ENCODE results near the gene ADCY4. TPM values are rescaled to one million over a fixed set of nuclear protein-coding genes. Genes with fewer than 3 reads are reported as not detected.

ADCY4 gene
- total RNA-seq, 1 donor from 2014 or later = 4.3 TPM

GRCh38 chr14:24304019-24304387 lies 30.9 kb downstream of the ADCY4 start:
- intact Hi-C loops (cut with micrococcal nuclease) = no loop called here

GRCh38 chr14:24300326-24300980 lies 34.4 kb downstream of the ADCY4 start:
- intact Hi-C loops (cut with micrococcal nuclease) = no loop called here

GRCh38 chr14:24299255-24300191 lies 35.3 kb downstream of the ADCY4 start, which contains the start of the genes DHRS1 and NOP9:
Gene DHRS1 (minus strand): TSS chr14:24299780. CDS start chr14:24299106, 674 bp downstream.
Gene NOP9 (plus strand): TSS chr14:24299850. CDS start chr14:24299955, 105 bp downstream.
- intact Hi-C loops (cut with micrococcal nuclease) = loop anchor here (1.0 to 5.0 kb wide), 11 partner anchors 9 to 207 kb away; partner anchors contain the start of genes CHMP4A, GMPR2, IPO4 and NEDD8

GRCh38 chr14:24298892-24299254 lies 36.0 kb downstream of the ADCY4 start:
- intact Hi-C loops (cut with micrococcal nuclease) = loop anchor here (1.0 to 5.0 kb wide), 11 partner anchors 9 to 207 kb away; partner anchors contain the start of genes CHMP4A, GMPR2, IPO4 and NEDD8

- intact Hi-C loops (cut with micrococcal nuclease) = loop anchor here (1.0 to 5.0 kb wide), 5 partner anchors 18 to 283 kb away; partner anchors contain the start of genes PCK2 and RABGGTA
These were observed 37.5 kb downstream of the ADCY4 start for GRCh38 chr14:24297190-24297964.

- intact Hi-C loops (cut with micrococcal nuclease) = loop anchor here (1.0 to 5.0 kb wide), 7 partner anchors 17 to 282 kb away; partner anchors contain the start of genes IRF9, MDP1, PCK2 and RABGGTA
These were observed 38.3 kb downstream of the ADCY4 start for GRCh38 chr14:24296341-24297157.

GRCh38 chr14:24293525-24293924 lies 41.3 kb downstream of the ADCY4 start:
- intact Hi-C loops (cut with micrococcal nuclease) = no loop called here

GRCh38 chr14:24292118-24292807 lies 42.6 kb downstream of the ADCY4 start:
- intact Hi-C loops (cut with micrococcal nuclease) = no loop called here

GRCh38 chr14:24291446-24292117 lies 43.3 kb downstream of the ADCY4 start:
- intact Hi-C loops (cut with micrococcal nuclease) = no loop called here

GRCh38 chr14:24290746-24291145 lies 44.1 kb downstream of the ADCY4 start:
- intact Hi-C loops (cut with micrococcal nuclease) = no loop called here

- intact Hi-C loops (cut with micrococcal nuclease) = loop anchor here (2.0 kb wide), 1 partner anchor 19 kb away; the partner anchor contains the start of gene RABGGTA
These were observed 45.1 kb downstream of the ADCY4 start for GRCh38 chr14:24289649-24290280.

- intact Hi-C loops (cut with micrococcal nuclease) = no loop called here
These were observed 47.9 kb downstream of the ADCY4 start for GRCh38 chr14:24286996-24287395.

- intact Hi-C loops (cut with micrococcal nuclease) = no loop called here
These were observed 49.5 kb downstream of the ADCY4 start for GRCh38 chr14:24285351-24285750.

- intact Hi-C loops (cut with micrococcal nuclease) = no loop called here
These were observed 50.3 kb downstream of the ADCY4 start for GRCh38 chr14:24284501-24285035.

- intact Hi-C loops (cut with micrococcal nuclease) = no loop called here
These were observed 50.9 kb downstream of the ADCY4 start for GRCh38 chr14:24283796-24284460.

GRCh38 chr14:24282736-24283135 lies 52.1 kb downstream of the ADCY4 start:
- intact Hi-C loops (cut with micrococcal nuclease) = no loop called here

- intact Hi-C loops (cut with micrococcal nuclease) = no loop called here
These were observed 53.2 kb downstream of the ADCY4 start for GRCh38 chr14:24281636-24282035.
